Right ventricle myocardium inferior (tissue), 1 donor: Measurements from ENCODE around the gene DNAJB5. TPM values are rescaled to one million over a fixed set of nuclear protein-coding genes. Genes with fewer than 3 reads are reported as not detected.
"Not testable (repeated sequence)": the region's sequence is repeated elsewhere in the genome, so short reads cannot be mapped to it uniquely, and the experiment has no call there.

Experiments
- ATAC-seq: fragments of 200-7000 bp; cut with Tn5 transposase; one replicate; pipeline ENCODE4 v1.9.1; 2020; ENCODE audit warnings: mild to moderate bottlenecking, moderate library complexity
- DNase-seq: peaks from one replicate; pipeline ENCODE4 v3.0.0; 2021; ENCODE audit errors: missing footprints
- intact Hi-C: fragments of 100-400 bp; cut with DNase I; formaldehyde crosslinking; loops from one replicate; pipeline ENCODE4 v1.11.0; 2022
- total RNA-seq: library from RNA; stranded (reverse); fragmentation: NEBNext Ultra II Directional; extraction: Animal tissue kit (Norgen Biotek cat#: 25700); gene quantifications from one replicate; pipeline ENCODE4 v1.2.1, GENCODE V29; 2021
- donor health status: DM: no; HTN: yes; CAD: no; lungs with severe emphysema.

Gene DNAJB5
- total RNA-seq, 1 donor from 2014 or later, result 66.5 TPM

DNA sequence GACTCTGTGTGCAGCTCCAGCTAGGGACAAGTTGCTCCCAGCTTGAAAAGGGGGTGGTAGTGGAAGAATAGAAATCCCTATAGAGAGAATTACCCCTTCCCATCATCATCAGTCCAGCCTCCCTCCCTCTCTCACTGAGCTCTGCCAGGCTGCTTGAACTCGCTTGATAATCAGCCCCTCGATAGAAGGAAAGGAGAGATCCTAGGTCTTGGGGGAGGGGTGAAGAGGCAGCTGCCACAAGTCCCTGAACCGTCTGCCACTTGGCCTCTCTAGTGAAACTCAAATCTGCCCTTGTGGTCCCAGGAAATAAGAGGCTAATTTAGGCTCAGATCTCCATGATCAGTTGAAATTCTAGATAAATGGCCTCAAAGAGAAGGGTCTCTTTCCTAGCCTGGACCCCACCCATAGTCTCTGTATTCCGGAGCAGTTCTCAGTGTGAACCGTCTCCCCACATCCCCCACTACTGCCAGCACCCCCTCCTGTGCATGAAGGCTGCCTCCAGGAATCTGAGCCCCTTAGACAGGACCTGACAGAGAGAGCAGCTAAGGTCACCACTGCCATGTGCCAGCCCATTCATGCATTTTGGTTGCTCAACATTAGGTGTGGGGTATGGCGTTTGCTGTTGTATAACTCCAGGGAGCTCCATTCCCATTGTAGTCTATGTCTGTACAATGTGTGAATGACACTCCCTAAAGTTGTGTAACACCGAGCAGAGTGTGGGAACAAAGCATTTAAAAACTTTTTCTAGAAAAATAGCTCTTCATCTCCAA is 5.5 kb downstream of the DNAJB5 start:
- intact Hi-C loops, result loop anchor here (2.0 to 5.0 kb wide), 2 partner anchors 76 to 328 kb away; a partner anchor contains a TSS
- DNase-seq, result no peak
- peak; percentile 27 for ATAC-seq

DNA sequence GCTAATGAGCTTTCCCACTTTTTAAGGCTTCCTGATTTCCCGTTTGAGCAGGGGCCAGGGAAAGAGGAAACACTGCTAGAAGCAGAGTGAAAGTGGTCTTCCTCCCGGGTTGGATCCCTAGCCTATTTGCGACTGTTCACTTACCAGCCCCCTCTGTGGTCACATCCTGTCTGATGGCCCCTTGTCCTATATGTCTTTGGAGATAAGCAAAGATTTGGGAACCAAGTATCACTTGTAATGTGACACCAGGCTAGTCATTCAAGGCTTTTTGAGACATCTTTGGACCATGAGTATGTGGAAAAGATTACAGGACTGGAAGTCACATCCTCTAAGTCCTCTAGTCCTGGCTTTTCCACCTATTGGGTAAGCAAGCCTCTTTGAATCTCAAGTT is 6.1 kb downstream of the DNAJB5 start:
- ATAC-seq (no peak), DNase-seq (no peak)
- intact Hi-C loops, result loop anchor here (2.0 kb wide), 1 partner anchor 75 kb away; no protein-coding TSS in a partner anchor

DNA sequence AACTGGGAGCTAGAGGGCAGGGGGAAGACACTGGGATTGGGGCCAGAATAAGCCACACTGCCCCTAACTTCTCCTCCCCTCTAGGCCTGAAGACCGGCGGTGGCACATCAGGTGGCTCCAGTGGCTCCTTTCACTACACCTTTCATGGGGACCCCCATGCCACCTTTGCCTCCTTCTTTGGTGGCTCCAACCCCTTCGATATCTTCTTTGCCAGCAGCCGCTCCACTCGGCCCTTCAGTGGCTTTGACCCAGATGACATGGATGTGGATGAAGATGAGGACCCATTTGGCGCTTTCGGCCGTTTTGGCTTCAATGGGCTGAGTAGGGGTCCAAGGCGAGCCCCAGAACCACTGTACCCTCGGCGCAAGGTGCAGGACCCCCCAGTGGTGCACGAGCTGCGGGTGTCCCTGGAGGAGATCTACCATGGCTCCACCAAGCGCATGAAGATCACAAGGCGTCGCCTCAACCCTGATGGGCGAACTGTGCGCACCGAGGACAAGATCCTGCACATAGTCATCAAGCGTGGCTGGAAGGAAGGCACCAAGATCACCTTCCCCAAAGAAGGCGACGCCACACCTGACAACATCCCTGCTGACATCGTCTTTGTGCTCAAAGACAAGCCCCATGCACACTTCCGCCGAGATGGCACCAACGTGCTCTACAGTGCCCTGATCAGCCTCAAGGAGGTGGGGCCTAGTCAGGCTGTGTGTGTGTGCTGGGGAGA is 6.8 kb downstream of the DNAJB5 start:
- intact Hi-C loops, result no loop called here
- no peak for ATAC-seq

DNA sequence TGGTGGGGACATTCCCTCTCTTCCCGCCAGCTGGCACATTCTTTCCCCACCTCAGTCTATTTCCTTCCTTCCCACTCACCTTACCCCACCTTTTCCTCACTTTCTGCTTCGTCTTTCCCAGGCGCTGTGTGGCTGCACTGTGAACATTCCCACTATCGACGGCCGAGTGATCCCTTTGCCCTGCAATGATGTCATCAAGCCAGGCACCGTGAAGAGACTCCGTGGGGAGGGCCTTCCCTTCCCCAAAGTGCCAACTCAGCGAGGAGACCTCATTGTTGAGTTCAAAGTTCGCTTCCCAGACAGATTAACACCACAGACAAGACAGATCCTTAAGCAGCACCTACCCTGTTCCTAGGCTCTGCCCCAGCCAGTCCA is 7.3 kb downstream of the DNAJB5 start:
- DNase-seq, result no peak
- intact Hi-C loops, result no loop called here
- ATAC-seq, result no peak

More for the DNA sequence above, 6.8 kb downstream of the DNAJB5 start:
- no peak for DNase-seq

DNA sequence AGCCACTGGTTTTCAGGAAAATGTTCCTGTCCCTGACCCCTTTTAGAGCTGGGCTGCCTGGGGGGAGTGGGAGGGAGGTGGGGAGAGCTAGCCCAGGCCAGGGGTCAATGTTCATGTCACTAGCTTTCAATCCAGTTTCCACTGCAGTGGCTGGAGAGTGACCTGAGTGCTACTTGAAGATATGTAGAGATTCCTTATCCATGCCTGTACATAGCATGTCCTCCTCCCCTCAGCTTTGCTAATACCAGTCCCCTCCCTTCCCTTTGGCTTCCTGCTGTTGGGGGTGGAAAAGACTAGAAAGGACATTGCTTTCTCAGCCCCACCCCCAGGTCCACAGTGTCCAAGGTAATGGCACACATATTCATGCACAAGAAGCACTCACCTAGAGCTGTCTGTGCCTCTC is 7.8 kb downstream of the DNAJB5 start:
- intact Hi-C loops, result no loop called here
- ATAC-seq (no peak), DNase-seq (no peak)

DNA sequence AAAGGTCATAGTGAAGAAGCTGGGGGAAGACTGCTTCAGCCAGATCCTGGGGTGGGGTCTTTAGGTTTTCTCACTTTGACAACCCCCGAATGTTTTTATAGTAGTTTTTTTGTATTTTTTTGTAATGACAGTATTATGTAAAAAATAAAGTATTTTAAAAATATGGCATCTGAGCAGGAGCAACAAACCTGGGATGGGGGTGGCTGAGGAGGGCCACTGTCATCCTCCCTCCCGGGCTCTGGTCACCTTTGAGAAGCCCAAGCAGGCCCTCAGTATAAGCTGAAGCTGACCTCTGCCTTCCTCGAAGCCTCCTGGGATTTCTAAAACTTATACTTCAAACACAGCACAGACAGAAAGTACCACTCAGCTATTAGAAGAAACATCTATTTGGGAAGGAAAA is 8.7 kb downstream of the DNAJB5 start:
- intact Hi-C loops, result no loop called here
- no peak for ATAC-seq
- DNase-seq, result no peak

DNA sequence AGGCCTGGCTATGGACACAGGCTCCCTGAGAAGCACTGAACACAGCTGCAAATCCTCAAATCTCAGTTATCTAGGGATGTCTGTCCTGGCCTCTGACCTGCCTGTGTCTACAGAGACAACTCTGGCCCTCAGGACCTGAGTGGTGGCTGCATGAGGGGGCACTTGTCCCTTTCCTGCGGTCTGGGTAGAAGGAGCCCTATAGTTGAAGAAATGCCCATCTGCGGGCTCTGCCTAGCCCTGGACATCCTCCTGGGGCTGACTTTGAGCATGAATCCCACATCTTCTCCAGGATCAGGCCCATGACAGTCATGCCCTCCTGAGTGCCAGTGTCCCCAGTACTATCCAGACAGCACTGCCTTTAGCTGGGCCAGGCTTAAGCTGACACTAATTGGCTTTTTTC is 10.0 kb downstream of the DNAJB5 start:
- ATAC-seq (no peak), DNase-seq (no peak)
- intact Hi-C loops, result no loop called here

DNA sequence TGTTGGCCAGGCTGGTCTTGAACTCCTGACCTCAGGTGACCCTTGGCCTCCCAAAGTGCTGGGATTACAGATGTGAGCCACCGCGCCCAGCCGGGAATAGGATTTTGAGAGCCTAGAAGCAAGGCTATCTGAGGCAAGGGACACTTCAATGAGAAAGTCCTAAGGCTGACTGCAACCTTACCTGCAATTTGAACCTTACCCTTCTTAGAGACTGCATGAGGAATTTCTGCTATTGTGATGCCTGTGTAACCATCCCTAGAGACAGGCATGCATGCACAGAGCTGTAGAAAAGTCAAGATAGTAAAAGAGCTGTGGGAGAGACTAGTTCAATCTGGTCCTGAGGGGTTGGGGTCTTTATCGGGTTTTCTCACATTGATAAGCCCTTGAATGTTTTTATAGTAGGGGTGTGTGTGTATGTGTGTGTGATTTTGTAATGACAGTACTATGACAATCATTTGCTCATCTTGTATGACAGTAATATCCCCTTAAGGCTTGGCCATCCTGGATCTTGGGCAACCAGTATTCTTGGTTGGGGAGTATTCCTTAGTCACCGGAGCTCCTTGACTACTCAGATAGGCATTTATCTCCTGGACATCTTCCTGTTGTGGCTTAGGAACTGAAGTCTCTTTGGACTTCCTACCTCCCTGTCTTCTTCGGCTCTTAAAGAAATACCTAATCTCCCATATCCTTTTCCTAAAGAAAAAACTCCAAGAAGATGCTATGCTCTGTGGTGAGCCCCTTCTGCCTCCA is 11.2 kb downstream of the DNAJB5 start:
- no peak for ATAC-seq
- intact Hi-C loops, result no loop called here
- DNase-seq, result no peak

DNA sequence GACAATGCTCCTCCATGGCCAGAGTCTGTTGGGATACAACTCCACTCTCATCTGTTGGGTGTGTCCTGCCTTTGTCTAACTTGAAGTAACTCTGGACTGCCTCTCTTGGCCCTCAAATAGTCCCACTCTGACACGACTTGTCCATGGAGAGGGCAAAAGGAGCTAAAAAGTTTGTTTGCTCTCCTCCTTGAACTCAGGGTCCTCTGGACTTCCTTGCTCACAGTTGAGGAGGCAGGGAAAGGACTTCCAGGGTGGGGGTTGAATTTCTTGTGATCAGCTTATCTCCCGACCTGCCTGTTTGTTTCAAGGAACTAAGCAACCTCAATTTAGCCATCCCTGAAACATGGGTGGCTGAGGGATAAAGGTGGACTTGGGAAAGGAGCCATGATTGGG is 11.7 kb downstream of the DNAJB5 start:
- intact Hi-C loops, result no loop called here
- no peak for ATAC-seq

DNA sequence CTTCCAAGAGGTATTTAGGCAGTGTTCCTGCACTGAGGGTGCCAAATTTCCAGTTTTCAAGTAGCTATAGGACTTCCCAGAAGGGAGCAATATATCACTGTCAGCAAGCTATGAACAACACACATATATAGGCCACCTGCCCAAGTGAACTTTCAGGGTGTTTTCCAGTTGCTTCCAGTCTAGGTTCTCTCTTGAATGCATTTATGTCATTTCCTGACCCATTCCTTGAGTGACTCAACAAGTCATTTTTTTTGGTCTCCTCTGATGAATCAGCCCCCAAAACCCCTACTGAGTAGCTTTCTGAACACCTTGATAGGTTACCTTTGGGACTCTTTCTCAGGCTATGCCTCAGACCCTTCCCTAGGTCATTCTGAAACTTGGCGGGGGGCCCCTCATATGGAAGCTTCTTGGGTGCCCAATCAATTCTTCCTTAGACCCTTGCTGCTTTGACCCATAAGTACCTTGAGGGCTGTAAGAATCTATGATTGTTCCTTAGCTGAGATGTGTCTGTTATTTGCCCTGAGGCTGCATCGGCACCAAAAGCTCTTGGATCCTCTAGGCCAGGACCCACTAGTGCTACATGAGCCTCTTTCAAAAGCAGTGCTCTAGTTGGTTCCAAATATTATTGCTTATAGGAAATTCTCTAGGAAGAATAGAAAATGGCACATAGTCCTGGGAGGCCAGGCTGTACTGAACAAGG is 12.4 kb downstream of the DNAJB5 start:
- intact Hi-C loops, result no loop called here
- no peak for ATAC-seq

More for the DNA sequence above, 11.7 kb downstream of the DNAJB5 start:
- DNase-seq, result no peak

DNA sequence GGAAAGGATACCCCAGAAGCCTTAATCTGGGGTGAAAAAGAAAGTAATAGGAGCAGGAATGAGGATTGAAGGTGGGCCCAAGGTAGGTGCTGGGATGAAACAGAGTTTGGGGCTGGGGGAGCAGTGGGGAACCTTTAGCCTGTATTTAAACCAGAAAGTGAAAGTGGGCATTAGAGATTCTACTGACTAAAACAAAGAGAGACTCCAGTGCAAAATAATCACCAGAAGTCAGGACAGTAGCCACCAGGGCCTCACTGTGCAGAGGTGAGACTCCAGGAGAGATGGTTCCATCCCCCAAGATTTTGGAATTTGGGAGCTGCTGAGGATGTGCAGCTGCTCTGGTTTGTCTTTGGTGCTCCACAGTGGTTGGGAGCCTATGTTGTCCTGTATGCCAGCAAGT is 13.1 kb downstream of the DNAJB5 start:
- intact Hi-C loops, result no loop called here
- no peak for DNase-seq
- ATAC-seq, result no peak

More for the DNA sequence above, 12.4 kb downstream of the DNAJB5 start:
- no peak for DNase-seq

DNA sequence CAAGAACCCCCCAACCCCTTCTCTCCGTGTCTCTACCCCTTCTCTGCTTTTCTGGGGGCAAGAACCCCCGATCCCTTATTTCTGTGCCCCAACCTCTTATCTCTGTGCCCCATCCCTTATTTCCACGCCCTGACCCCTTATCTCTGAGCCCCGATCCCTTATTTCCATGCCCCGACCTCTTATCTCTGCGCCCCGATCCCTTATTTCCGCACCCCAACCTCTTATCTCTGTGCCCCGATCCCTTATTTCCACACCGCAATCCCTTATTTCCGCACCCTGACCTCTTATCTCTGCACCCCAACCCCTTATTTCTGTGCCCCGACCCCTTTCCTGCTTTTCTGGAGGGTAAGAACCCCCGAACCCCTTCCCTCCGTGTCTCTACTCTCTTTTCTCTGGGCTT is 14.8 kb downstream of the DNAJB5 start:
- intact Hi-C loops, DNase-seq, ATAC-seq: not testable (repeated sequence)

DNA sequence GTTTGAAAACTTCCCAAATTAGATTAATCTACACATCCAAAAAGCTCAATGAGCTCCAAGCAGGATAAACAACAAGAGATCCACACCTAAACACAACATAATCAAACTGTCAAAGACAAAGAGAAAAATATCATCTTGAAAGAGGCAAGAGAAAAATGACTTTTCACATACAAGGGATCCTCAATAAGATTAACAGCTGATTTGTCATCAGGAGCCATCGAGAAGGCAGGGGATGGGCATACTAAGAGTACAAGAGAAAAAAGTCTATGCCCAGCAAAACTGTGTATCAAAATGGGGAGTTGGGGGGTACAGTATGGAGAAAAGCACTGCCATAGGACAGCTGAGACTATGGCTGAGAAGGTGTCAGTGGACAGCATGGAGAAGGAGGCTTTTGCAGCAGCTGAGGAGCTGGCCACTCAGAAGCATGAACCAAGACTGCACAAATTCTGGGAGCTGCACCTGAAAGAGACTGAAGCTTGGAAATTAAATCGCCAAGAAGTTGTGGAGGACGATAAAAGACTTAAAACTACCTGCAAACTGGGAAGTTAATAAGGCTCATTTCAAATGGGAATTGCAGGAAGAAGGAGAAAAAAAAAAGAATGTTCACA is 20.9 kb downstream of the DNAJB5 start:
- intact Hi-C loops, result no loop called here
- no peak for ATAC-seq
- DNase-seq, result no peak

DNA sequence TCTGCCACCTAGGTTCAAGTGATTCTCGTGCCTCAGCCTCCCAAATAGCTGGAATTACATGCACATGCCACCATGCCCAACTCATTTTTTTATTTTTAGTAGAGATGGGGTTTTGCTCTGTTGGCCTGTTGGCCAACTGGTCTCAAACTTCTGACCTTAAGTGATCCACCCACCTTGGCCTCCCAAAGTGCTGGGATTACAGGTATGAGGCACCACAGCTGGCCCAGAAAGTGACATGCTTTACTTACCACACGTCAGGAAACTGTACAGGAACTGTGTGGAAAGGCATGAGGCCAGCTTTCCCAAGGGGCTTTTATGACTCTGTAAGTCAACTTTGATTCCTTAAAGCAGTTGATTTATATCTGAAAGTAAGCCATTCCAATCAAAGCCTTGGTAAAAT is 25.0 kb downstream of the DNAJB5 start:
- DNase-seq, result no peak
- ATAC-seq, result no peak
- intact Hi-C loops, result no loop called here

DNA sequence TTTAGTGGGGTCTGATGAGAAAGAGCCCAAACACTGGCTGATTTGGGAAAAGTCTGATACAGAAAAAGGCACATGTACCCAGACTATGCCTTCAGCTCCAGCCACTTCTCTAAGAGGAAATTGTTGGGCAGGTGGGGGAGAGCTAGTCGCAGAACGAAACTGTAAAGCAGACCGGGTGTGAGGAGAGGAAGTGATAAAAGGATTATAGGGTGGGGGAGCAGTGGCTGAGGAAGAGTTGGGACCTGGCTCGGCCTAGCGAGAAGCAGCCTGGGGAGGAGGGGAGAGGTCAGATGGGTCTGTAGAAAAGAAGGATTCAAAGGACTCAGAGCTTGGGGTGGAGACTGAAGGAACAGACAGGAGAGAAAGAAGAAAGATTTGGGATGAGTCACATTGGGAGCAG is 33.9 kb downstream of the DNAJB5 start:
- intact Hi-C loops, ATAC-seq, DNase-seq: not testable (repeated sequence)

DNA sequence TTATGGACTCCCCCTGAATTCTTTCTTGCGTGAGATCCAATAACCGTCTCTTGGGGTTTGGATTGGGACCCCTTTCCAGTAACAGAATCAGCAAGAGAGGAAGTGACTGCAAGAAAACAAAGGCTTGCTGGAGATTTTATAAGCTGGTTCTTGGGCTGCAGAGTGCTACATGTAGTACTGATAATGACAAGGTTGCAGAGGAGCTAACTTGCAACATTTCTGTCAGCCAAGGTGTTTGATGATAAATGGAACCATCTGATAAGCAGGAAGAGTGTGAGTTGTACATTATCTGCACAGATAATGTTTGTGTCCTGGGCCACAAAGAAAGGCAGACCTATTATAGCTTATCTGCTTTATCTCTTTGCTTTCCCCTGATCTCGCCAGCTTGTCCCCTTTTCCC is 37.1 kb downstream of the DNAJB5 start:
- DNase-seq (no peak), ATAC-seq (no peak)
- intact Hi-C loops, result no loop called here

DNA sequence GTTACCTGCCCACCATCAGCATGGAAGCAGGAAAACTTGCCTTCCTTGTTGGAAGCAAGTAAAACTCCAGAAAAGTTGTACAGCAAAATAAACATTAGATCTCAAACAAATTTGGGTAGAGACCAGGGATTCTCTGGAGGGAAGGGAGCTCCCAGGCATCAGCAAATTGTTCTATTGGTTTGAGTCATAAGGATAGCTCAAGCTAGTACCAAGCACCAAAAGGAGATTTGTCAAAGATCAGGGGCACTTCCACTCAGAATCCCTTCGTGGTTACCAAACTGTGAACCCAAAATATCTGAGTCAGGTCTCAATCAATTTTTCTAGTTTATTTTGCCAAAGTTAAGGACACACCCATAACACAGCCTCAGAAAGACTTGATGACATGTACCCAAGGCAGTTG is 37.8 kb downstream of the DNAJB5 start:
- intact Hi-C loops, result no loop called here
- ATAC-seq, result no peak
- DNase-seq, result no peak

DNA sequence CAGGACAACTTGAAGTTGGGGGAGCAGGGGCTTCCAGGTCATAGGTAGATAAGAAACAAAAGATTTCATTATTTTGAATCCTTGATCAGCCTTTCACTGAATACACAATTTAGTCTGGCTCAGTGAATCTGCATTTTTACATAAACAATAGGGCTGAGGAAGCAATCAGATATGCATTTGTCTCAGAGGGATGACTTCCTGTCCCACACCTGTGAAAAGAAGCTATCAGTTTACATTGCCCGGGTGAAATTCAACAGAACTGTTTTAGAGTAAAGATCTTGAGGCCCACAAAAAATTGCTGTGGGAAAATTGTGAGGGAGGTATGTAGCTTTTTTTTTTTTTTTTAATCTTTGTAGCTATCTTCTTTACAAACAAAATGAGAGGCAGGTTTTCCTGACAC is 38.3 kb downstream of the DNAJB5 start:
- no peak for ATAC-seq
- intact Hi-C loops, result no loop called here

DNA sequence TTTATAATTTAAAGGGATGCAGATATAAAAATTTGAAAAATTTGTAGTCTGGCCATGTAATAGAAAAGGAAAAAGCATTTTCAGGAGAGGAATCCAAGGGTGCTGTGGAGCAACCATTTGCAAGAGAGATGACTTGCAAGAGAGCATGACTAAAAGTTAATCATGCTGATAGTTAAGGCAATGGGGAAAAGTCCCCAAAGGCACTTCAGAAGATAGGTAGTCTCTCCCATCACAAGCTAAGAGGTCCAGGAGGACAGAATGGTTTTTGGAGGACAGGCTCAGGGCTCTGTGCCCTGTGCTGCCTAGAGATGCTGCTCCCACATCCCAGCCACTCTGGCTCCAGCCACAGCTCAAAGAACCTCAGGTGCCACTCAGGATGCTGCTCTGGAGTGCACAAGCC is 38.8 kb downstream of the DNAJB5 start:
- intact Hi-C loops, result no loop called here
- no peak for DNase-seq
- no peak for ATAC-seq

More for the DNA sequence above, 38.3 kb downstream of the DNAJB5 start:
- DNase-seq, result no peak
